GM12874 (cell line): ENCODE measurements around the gene HECA.
A peak's percentile ranks its signal among the peaks of the same experiment; 100 is the strongest.

ENCODE experiments used
- CTCF ChIP-seq: IDR thresholded peaks from 2 replicates; pipeline ENCODE4 v1.5.1; 2011; ENCODE audit warnings: low read depth, mild to moderate bottlenecking, control low read depth, low read length, moderate library complexity; ENCODE audit not compliant: insufficient read depth

HECA gene

GRCh38 chr6:139126931-139127330 lies 7.9 kb upstream of the HECA start:
- no peak for TF ChIP-seq CTCF

GRCh38 chr6:139129284-139129683 lies 5.6 kb upstream of the HECA start:
- no peak for TF ChIP-seq CTCF

GRCh38 chr6:139131736-139132280 lies 3.1 kb upstream of the HECA start:
- no peak for TF ChIP-seq CTCF

- TF ChIP-seq CTCF: no peak
These were observed 1.4 kb upstream of the HECA start for GRCh38 chr6:139133262-139134063.

- TF ChIP-seq CTCF: no peak
These were observed 850 bp upstream of the HECA start for GRCh38 chr6:139134064-139134395.

GRCh38 chr6:139135578-139136545 lies 982 bp downstream of the HECA start:
- TF ChIP-seq CTCF: 0 out of 2 replicates have a peak, but pooled peaks have one; percentile 5

- no peak for TF ChIP-seq CTCF
These were observed 2.8 kb downstream of the HECA start for GRCh38 chr6:139137706-139138105.
